ENCODE measurements around the gene NDUFA1. TPM values are rescaled to one million over a fixed set of nuclear protein-coding genes. Genes with fewer than 3 reads are reported as not detected.
A peak's percentile ranks its signal among the peaks of the same experiment; 100 is the strongest.

Gene NDUFA1
- polyA plus RNA-seq, 1 donor from 2014 or later = 270 TPM

DNA sequence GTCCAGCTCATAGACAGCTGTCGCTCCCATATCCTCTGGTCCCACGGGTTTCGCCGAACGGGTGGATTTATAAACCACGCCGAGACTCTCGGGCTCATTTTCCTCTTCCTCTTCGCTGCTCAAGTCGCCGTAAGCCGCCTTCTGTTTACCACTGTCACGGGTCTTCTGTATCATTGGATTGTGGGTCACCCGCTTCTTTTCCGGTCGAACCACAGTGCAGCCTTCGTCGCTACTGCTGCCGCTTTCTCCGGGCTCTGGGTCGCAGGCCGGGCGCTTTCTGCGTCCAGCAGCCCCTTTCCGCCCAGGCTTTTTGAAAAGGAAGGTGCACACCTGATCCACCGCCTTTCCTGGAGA is 410 bp upstream of the NDUFA1 start:
- Histone ChIP-seq H3F3A (ENCODE audit: insufficient read depth, low read length, poor library complexity, severe bottlenecking) (no peaks in the 10 kb centered on the region), H3K4me3 (ENCODE audit: low read length) (peak overlapping the region; percentile 82), H3K27me3 (ENCODE audit: insufficient read depth, low read depth, low read length) (no peaks in the 10 kb centered on the region), H3K79me2 (replicated peaks; ENCODE audit: insufficient read depth, low read length) (peaks cover 15% of the 10 kb centered on the region), H3K4me2 (ENCODE audit: low read length) (no peak overlapping the region), H3K36me3 (ENCODE audit: insufficient read depth, low read length) (no peaks in the 10 kb centered on the region), H3K27ac (ENCODE audit: low read length) (peak overlapping the region; percentile 92), H3K9ac (ENCODE audit: low read length) (peak overlapping the region; percentile 85), H3K9me2 (ENCODE audit: insufficient read depth, low read length) (no peaks in the 10 kb centered on the region), H4K20me1 (ENCODE audit: insufficient read depth) (no peaks in the 10 kb centered on the region), H3K9me3 (ENCODE audit: low read length) (no peaks in the 10 kb centered on the region), H2AFZ (ENCODE audit: low read depth, low read length) (no peak overlapping the region)
- TF ChIP-seq POLR2AphosphoS5 (IDR thresholded peaks at IDR 0.05) (no peak), EZH2 (IDR thresholded peaks at IDR 0.05; ENCODE audit: borderline replicate concordance, insufficient read depth, low read length, poor library complexity, severe bottlenecking) (no peak), SMC3 (conservative IDR thresholded peaks at IDR 0.05; ENCODE audit: poor library complexity) (no peak), TAF1 (IDR thresholded peaks at IDR 0.05; ENCODE audit: low read depth) (no peak), EP300 (conservative IDR thresholded peaks at IDR 0.05; ENCODE audit: poor library complexity, severe bottlenecking) (no peak), MXI1 (conservative IDR thresholded peaks at IDR 0.05; ENCODE audit: poor library complexity, severe bottlenecking) (no peak), RAD21 (conservative IDR thresholded peaks at IDR 0.05) (no peak)
- TF ChIP-seq, protein P1, sequence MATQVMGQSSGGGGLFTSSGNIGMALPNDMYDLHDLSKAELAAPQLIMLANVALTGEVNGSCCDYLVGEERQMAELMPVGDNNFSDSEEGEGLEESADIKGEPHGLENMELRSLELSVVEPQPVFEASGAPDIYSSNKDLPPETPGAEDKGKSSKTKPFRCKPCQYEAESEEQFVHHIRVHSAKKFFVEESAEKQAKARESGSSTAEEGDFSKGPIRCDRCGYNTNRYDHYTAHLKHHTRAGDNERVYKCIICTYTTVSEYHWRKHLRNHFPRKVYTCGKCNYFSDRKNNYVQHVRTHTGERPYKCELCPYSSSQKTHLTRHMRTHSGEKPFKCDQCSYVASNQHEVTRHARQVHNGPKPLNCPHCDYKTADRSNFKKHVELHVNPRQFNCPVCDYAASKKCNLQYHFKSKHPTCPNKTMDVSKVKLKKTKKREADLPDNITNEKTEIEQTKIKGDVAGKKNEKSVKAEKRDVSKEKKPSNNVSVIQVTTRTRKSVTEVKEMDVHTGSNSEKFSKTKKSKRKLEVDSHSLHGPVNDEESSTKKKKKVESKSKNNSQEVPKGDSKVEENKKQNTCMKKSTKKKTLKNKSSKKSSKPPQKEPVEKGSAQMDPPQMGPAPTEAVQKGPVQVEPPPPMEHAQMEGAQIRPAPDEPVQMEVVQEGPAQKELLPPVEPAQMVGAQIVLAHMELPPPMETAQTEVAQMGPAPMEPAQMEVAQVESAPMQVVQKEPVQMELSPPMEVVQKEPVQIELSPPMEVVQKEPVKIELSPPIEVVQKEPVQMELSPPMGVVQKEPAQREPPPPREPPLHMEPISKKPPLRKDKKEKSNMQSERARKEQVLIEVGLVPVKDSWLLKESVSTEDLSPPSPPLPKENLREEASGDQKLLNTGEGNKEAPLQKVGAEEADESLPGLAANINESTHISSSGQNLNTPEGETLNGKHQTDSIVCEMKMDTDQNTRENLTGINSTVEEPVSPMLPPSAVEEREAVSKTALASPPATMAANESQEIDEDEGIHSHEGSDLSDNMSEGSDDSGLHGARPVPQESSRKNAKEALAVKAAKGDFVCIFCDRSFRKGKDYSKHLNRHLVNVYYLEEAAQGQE (IDR thresholded peaks at IDR 0.05; ENCODE audit: borderline replicate concordance) = no peak
- TF ChIP-seq, protein P2, sequence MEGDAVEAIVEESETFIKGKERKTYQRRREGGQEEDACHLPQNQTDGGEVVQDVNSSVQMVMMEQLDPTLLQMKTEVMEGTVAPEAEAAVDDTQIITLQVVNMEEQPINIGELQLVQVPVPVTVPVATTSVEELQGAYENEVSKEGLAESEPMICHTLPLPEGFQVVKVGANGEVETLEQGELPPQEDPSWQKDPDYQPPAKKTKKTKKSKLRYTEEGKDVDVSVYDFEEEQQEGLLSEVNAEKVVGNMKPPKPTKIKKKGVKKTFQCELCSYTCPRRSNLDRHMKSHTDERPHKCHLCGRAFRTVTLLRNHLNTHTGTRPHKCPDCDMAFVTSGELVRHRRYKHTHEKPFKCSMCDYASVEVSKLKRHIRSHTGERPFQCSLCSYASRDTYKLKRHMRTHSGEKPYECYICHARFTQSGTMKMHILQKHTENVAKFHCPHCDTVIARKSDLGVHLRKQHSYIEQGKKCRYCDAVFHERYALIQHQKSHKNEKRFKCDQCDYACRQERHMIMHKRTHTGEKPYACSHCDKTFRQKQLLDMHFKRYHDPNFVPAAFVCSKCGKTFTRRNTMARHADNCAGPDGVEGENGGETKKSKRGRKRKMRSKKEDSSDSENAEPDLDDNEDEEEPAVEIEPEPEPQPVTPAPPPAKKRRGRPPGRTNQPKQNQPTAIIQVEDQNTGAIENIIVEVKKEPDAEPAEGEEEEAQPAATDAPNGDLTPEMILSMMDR (IDR thresholded peaks at IDR 0.05; ENCODE audit: poor library complexity, severe bottlenecking) = no peak

DNA sequence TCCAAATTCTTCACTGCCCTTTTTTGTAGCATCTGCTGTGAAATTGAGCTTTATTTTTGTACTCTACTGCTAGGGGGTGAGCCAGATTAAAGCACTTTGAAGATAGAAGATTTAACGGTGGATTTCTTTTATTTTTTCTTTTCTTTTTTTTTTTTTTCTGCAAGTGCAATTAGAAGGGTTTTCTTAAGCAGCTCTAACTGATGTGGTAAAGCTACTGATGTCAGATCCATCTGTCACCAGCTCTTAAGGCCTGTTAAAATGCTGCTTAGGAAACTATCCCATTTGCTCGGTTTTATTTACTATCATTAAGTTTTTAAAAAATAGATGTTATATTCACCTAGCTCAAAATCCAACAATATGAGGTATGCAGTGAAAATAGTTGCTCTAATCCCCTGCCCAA is 7.1 kb downstream of the NDUFA1 start:
- H3K4me3 ChIP-seq (ENCODE audit: low read length) = no peak overlapping the region
- no peaks in the 10 kb centered on the region for H3K79me2 ChIP-seq (replicated peaks; ENCODE audit: insufficient read depth, low read length)
- H3K9me2 ChIP-seq (ENCODE audit: insufficient read depth, low read length) = no peaks in the 10 kb centered on the region
- H2AFZ ChIP-seq (ENCODE audit: low read depth, low read length) = no peak overlapping the region
- H3F3A ChIP-seq (ENCODE audit: insufficient read depth, low read length, poor library complexity, severe bottlenecking) = no peaks in the 10 kb centered on the region
- no peak overlapping the region for H3K9ac ChIP-seq (ENCODE audit: low read length)
- H3K9me3 ChIP-seq (ENCODE audit: low read length) = no peaks in the 10 kb centered on the region
- H3K27me3 ChIP-seq (ENCODE audit: insufficient read depth, low read depth, low read length) = no peaks in the 10 kb centered on the region
- TF ChIP-seq TAF1 (IDR thresholded peaks at IDR 0.05; ENCODE audit: low read depth) (no peak), SMC3 (conservative IDR thresholded peaks at IDR 0.05; ENCODE audit: poor library complexity) (no peak), RAD21 (conservative IDR thresholded peaks at IDR 0.05) (no peak), EP300 (conservative IDR thresholded peaks at IDR 0.05; ENCODE audit: poor library complexity, severe bottlenecking) (no peak), EZH2 (IDR thresholded peaks at IDR 0.05; ENCODE audit: borderline replicate concordance, insufficient read depth, low read length, poor library complexity, severe bottlenecking) (no peak)
- TF ChIP-seq, protein P2 (IDR thresholded peaks at IDR 0.05; ENCODE audit: poor library complexity, severe bottlenecking) = no peak
- TF ChIP-seq, protein P1 (IDR thresholded peaks at IDR 0.05; ENCODE audit: borderline replicate concordance) = no peak
- no peak overlapping the region for H3K4me2 ChIP-seq (ENCODE audit: low read length)
- no peak overlapping the region for H3K27ac ChIP-seq (ENCODE audit: low read length)
- no peaks in the 10 kb centered on the region for H3K36me3 ChIP-seq (ENCODE audit: insufficient read depth, low read length)
- H4K20me1 ChIP-seq (ENCODE audit: insufficient read depth) = no peaks in the 10 kb centered on the region

Data from neural cell (in vitro differentiated cells).